NCI-H69 (cell line): ENCODE data around the gene NID1.
"Not testable (repeated sequence)": the region's sequence is repeated elsewhere in the genome, so short reads cannot be mapped to it uniquely, and the experiment has no call there.

Experiments
- DNase-seq: peaks from one replicate; lab custom pipeline; 2025; lab: John Stamatoyannopoulos, UW

NID1 gene

DNA sequence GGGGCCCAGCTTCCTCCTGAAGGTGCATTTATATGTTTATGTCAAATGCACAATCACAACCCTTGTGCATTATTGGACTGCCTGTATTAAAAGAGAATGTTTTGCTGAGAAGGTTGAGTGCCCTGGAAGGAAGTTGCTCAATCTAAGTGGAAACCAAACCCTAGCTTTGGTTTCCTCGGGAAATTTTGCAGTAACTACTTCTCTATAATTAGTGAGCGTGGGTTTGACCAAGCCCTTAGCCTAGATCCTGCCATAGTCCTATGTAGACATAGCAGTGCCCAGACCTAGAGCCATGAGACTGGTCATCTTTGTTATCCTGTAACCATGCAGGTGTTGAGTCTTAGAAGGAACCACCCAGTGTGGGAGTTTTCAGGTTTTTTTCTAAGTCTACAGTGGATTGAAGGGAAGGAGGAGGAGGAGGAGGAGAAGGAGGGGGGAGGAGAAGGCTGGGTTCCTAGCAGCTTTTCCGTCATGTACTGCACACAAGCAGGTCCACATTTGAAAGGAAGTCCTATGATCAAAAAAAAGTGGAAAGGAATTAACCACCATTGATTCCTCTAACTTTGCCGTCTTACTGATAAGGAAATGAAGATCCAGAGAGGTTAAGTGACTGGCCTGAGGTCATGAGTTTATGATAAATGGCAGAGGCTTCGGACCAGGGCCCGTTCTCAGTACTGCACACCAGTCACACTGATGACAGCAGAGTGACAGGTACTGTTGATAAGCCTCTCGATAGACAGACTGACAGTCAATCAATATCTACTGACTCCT is 126.0 kb downstream of the NID1 start:
- no peak for DNase-seq

DNA sequence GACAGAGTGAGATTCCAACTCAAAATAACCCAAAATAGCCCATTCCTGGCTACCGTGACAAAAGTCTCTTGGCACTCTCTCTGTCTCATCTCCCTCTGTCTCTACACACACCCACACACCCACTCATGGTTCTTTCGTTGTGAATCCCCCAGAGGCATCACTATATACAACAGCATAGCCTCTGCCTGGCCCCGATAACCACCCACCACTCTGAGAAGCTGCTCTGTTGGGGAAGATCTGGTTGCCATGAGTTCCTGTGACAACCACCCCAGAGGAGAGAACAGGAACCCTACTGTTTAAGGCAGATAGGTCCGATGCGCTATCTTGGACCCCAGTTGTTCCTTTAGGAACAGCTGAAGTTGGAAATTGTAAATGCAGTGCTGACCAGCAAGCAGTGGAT is 127.8 kb downstream of the NID1 start:
- no peak for DNase-seq

DNA sequence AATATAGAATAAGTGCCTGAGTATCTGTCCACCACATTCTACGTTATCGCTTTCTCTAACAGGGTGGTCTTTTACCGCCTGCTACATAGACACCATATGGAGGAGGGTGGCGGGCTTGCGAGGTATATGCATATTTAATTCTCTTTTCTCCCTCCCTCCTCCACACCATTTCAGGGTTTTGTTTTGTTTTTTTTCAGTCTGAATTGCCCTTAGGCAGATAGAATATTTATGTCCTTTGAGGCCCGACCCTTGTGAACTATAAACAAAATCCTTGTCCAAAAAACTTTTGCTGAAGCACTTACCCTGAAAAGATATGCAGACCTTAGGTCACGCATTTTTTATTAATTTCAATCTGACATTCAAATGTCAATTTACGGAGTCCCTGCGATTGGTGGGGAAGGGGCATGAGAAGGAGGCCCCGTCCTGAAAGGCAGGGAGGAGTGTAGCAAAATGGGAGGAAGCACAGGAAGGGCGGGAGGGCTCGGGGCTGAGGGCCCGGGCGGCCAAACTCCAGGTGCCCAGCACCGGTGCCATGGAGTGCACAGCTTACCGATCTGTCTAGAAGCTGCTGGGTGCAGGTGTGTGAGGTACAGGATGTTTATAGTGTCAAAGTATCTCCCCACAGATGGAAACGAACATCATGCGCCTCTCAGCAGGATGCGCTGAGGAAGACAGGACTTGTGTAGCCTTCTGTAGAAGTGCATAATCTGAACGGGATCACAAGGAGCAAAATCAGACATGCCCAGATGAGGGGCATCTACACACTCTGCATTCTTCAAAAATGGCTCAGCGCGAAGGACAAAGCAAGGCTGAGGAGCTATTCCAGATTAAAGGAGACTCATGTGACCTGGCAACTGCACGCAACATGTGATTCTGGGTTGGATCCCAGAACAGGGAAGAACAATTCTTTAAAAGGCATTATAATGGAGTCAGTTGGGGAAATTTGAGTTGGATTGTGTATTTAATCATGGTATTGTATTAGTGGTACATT is 129.4 kb downstream of the NID1 start:
- DNase-seq: peak; percentile 58

DNA sequence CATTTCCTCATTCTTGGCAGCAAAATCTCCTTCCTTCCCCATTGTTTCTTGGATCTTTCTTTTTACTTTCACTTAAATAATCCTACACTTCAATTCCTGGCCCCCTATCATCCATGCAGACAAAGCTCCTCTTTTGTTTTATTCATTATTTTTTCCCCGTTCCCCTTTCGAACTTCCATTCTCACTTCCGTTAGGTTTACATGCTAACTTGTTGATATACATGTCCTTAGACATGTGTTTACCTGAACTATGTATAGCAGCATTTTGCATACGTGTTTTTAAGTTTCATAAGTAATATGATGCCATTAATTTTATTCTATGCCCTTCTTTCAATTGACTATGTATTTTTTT is 131.1 kb downstream of the NID1 start:
- DNase-seq: no peak

DNA sequence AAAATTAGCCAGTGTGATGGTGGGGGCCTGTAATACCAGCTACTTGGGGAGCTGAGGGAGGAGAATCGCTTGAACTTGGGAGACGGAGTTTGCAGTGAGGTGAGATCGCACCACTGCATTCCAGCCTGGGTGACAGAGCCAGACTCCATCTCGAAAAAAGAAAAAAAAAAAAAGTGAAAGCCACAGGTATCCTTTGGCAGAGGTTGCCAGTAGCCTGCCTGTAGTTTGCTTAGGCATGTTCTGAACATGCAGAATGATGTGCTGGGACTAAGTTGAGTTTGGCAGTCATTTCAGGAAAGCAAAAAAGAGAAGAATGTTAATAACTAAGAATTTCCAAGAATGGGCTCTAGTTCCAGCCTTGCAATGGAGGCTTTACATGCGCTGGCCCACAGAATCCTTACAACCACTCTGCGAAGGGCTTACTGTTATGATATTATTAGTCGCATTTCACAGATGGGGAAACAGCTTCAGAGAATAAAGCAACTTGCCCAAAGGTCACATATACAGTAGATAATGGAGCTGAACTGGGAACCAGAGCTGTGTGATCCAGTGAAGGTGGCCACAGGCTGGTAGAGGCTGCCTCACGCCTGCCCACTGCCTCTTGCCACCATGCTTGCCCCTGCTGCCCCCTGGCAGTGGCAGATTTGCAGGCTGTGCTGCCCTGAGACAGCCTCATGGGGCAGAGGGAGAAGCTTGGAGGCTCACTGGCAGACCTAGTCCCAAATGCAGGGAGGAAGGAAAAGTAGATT is 131.7 kb downstream of the NID1 start:
- peak; percentile 50 for DNase-seq

DNA sequence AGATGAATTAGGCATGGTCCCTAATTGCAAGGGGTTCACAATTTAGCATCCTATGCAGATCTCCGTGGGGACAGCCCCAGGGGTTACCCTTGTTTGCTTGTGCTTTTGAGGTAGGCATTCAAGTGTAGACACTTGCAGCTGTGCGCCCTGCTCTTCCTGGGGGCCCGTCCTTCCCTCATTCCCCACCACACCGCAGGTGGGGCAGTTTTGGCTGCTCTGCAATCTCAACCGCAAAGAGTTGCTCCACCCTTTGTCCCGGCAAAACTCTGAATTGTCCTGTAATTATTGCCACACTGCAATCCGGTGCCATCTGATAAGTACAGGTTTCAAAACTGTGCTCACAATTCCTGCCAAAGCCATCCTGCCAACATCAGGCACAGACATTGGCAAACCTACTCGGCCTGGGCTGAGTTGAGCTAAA is 132.8 kb downstream of the NID1 start:
- peak; percentile 85 for DNase-seq

DNA sequence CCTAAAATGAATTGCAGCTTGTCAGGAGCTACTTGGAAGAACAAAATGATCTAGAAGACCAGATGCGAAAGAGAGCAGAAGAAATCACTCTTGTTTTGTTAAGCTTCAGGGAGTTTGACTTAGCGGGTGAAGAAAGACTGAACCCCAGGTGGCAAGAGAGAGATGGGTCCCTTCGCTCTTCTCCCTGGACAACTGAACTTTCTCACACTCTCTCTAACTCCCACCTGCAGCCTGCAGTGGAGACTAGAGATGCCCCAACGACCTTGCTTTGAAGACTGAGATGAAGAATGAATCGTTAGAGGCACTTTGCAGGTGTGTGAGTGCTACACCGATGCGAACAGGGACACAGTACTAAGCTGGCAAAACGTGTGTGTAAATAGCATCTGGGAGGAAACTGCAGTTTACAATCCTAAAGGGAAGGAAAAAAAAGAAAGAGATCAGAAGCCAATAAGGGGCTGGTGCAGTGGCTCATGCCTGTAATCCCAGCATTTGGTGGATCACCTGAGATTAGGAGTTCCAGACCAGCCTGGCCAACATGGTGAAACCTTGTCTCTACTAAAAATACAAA is 133.6 kb downstream of the NID1 start:
- DNase-seq: no peak

DNA sequence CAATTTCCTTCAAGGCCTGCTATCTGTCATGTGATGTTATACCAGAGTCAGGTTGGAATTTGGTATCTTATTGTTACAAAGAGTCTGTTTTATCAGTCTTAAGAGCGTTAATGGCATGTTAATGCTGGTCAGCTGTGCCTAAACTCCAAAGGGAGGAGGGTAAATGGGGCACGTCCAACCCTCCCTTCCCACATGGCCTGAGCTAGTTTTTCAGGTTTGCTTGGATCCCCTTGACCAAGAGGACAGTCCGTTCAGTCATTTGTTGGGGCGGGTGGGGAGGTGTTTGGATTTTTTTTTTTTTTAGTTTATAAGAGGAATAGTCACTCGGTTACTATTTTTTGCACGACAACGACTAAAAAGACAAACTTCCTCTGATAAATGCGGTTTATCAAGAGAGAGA is 134.3 kb downstream of the NID1 start:
- DNase-seq: no peak

DNA sequence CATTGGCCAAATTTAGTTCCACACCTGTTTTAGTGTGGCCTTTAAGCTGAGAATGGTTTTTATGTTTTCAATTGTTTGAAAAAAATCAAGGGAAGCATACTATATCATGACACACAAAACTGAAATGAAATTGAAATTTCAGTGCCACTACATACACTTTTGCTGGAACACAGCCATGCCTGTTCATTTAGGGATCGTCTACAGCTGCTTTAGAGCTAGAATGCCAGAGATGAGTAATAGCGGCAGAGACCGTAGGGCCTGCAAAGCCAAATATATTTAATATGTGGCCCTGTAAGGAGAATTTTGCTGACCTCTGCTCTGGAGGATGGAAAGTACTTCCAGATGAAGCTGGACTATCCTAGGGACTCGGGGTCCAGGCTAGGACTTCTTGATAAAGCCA is 135.7 kb downstream of the NID1 start:
- DNase-seq: no peak

DNA sequence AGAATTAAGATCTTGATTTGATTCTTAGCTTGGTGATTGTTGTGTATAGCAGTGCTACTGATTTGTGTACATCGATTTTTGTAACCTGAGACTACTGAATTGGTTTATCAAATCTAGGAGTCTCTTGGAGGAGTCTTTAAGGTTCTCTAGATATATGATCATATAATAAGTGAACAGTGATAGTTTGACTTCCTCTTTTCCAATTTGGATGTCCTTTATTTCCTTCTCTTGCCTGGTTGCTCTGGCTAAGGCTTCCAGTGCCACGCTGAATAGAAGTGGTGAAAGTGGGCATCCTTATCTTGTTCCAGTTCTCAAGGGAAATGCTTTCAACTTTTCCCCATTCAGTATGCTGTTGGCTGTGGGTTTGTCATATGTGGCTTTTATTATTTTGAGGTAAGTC is 136.7 kb downstream of the NID1 start:
- no peak for DNase-seq

DNA sequence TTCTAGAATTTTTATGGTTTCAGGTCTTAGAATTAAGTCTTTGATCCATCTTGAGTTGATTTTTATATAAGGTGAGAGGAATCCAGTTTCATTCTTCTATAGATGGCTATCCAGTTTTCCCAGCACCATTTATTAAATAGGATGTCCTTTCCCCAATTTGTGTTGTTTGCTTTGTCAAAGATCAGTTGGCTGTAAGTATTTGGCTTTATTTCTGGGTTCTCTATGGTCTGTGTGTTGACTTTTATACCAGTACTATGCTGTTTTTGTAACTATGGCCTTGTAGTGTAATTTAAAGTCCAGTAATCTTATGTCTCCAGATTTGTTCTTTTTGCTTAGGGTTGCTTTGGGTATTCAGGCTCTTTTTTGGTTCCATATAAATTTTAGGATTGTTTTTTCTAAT is 137.3 kb downstream of the NID1 start:
- DNase-seq: not testable (repeated sequence)
